NK-92 (cell line): Measurements from ENCODE around the gene DNAH11.
"Not testable (repeated sequence)": the region's sequence is repeated elsewhere in the genome, so short reads cannot be mapped to it uniquely, and the experiment has no call there.

ENCODE experiments used
- DNase-seq: peaks from one replicate; lab custom pipeline; 2025; ENCODE audit not compliant: unreplicated experiment; lab: John Stamatoyannopoulos, UW

Gene DNAH11

DNA sequence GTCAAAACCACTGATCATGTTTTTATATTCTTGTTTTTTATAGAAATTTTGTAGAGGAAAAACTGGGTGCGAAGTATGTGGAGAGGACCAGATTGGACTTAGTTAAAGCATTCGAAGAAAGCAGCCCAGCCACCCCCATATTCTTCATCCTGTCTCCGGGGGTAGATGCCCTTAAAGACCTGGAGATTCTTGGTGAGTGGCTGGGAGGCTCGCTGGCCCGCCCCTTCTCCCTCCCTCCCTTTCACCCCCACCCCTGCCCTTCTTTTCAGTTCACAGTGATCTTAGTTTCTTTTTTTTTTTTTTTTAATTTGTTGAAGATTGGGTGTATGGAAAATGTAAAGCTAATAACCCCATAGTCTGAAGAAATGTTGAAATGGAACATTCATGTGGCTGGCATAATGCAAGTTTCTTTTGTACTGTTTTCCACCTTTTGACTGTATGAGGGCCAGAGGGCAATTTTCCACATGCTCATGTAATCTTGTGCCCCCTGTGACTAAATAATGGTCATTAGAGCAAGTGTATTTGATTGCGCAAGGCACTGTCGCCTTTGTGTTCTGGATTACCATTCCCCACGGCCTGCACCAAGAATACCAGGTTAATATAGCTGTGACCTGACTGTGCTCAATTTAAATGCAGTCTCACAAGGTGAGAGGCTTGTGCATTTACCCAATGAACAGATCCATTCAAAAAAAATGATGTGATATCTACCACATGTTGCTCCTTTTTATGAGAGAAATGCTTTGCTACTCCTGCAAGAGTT lies 325.2 kb downstream of the DNAH11 start:
- DNase-seq = no peak

DNA sequence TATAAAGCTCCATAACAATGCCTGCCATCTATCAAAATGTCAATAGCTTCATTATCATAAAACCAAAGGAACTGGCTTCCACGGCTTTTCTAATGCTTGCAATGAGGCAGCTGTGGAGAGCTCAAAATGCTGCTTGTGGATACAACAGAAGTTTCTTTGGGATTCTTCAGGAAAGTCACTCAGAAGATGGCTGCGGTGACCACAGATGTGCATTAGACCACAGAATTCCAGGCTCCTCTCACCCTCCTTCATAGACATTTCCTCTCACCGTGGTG lies 325.7 kb downstream of the DNAH11 start:
- no peak for DNase-seq

DNA sequence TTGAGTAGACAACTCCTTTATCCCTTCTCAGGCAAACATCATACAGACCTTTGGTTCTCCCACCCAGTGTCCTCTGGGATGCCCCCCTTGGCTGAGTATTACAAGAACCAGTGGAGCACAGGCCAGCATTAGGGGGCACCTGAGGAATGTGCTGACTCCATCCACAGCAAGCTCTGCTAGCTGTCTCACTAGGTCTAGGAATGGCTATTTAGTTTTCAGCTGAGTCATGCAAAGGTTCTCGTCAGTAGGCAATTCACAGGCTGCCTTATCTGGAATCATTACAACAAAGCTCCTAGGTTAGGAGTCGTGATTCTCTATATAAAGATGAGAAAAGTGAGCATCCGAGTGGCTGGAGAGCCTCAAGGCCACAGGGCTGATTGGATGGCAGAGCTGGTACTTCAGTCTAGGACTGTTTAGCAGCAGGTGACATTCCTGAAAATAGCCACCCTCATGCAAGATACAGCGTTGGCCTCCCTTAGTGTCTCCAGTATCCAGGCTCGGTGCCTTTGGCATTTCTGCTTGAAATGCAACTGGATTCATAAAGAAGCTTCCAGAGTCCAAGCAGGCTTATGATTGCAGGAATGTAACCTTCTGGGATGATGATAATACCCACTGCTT lies 327.1 kb downstream of the DNAH11 start:
- DNase-seq = no peak

GRCh38 chr7:21883069-21883468 lies 340.2 kb downstream of the DNAH11 start:
- no peak for DNase-seq

- DNase-seq = not testable (repeated sequence)
Observed at GRCh38 chr7:21883501-21883900, 340.7 kb downstream of the DNAH11 start.

GRCh38 chr7:21884496-21884895 lies 341.7 kb downstream of the DNAH11 start:
- DNase-seq = no peak

DNA sequence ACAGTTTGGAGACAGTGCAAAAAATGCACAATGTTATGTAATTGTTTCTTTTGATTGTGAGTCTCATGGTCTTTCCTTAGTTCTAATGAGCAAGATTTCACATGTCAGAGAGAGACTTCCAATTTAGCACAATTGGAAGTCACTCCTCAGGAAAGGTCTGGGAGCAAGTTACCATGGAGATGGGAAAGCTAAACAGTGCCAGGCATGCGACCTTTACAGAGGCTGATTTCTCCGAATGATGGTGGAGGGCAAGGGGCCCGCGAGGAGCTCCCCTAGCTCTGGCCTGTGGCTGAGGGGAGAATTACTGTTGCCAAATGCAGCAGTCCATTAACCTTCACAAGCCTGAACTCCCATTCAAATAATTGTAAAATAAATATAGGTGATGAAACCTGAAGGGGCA lies 343.6 kb downstream of the DNAH11 start:
- DNase-seq = no peak

DNA sequence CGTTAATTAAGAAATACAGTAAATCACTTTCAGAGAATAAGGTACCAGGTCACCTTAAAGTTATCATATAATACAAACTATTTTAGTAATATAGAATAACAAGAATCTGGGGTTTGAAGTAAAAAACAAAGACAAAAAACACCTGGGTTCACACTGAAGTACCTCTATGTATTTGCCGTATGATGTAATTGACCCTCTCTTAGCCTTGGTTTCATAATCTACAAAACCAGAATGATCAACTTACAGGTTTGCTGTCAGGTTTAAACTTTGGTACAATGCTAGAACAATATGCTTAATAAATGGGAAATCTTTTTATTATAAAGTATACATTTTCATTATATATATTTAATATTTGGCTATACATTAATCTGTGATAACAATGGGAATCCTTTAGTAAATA lies 344.5 kb downstream of the DNAH11 start:
- no peak for DNase-seq

DNA sequence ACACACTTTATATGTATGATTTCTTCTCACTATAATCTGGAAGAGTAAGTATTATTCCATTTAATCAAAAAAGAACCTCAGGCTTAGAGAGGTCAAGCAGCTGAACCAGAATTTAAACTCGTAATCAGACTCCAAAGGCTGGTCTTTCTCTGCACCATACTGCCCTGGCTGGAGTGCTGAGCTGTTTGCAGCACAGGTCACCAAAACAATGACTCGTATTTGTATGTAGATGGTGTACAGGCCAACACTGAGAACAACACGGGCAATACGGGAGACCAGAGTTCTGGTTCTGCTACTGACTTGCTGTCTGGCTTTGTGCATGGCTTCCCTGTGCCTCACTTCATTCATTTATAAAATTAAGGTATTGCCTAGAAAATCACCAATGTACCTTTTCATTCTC lies 344.9 kb downstream of the DNAH11 start:
- DNase-seq = no peak

- DNase-seq = no peak
Observed at GRCh38 chr7:21891291-21891690, 348.5 kb downstream of the DNAH11 start.

DNA sequence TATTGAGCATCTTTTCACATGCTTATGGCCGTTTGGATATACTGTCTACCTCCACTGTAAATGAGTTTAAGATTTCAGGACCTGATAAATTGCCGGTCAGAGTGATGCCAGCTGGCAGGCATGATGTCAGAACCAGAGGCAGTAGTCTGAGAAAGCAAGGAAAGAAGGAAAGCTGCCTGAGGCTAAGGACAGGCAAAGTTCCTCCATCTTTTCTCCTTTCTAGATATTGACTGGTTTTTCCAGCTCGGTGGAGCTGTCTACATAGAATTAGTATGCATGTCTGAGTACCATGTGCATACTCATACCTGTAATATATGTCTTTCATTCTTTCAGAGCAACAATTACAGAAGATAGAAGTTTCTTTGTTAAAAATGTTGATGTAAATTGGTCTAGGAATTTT lies 350.6 kb downstream of the DNAH11 start:
- DNase-seq = no peak

DNA sequence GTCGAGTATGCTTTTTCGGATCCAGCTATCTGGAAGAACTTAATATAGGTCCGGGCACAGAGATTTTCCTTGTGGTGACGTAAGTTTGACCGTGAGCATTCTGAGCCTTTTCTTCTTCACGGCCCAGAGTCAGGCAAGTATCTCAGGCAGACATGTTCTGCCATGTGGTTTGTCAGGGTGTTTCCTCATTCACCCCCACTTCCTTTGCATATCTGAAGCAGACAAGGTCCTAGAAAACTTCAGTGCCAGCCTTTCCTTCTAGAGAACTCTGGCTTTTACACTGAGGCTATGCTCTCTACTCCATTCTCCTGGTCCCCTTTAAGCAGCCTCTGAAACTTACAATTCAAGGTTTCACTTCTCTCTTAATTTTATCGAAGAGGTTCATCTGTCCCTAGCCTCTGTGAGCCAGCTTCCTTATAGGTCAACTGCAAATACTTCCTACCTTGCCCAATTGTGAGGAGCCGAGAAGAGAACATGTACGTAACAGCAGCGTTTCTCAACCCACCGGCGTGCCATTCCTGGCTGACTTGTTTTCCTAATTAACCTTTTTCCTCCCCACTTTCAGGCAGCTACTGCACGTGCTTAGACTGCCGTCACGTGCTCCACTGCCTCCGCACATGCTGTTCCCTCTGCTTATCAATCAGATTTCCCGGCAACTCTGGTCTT lies 355.6 kb downstream of the DNAH11 start:
- DNase-seq = no peak

- no peak for DNase-seq
Observed at GRCh38 chr7:21902240-21902639, 359.4 kb downstream of the DNAH11 start.

DNA sequence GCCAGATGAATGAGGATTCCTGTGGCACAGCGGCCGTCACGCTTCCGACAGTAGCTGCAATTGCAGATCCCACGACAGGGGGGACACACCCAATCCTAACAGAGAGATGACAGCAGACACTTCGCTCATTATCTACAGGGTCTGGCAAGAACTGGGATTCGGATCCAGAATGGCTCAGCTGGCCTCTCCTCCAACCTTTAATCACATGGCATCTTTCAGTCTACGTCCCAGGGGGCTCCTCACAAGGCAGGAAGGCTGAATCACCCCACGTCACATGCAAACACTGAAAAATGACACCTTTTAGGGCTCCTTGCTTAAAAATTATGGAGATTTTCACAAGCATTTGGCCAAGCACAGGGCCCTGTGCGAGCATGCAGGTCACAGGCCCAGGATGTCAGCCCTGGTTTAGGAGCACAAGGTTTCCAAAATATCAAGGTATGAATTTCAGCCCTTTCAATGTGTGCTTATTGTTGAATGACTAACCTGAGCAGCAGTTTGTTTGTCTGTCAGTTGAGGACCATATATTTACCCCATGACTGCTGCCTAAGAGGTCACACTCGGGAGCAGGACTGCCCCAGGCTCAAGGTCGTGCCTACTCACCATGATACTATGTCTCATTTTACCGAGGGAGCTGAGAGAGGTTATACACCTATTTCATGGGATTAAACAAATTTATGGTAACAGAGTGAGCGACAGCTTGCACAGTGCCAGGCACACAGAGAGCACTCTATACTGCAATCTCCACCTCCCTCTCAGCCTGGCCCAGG lies 360.4 kb downstream of the DNAH11 start:
- no peak for DNase-seq

DNA sequence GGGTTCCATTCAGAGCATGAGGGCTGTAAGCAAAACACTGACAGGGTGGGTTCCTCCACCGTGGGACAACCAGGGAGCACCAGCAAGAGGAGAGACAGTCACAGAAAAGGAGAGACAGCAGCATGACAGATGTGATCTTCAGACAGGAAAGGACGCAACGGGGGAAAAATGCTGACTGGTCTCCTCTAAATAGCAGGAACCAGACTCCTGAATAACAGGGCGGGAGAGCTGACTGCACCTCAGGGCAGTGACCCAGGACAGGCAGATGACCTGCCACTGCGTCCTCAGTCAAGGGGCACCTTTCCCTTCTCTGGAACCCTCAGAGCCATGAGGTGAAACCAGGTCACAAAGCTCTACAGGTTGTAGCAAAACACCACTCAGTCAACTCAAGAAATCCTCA lies 365.9 kb downstream of the DNAH11 start:
- DNase-seq = no peak

DNA sequence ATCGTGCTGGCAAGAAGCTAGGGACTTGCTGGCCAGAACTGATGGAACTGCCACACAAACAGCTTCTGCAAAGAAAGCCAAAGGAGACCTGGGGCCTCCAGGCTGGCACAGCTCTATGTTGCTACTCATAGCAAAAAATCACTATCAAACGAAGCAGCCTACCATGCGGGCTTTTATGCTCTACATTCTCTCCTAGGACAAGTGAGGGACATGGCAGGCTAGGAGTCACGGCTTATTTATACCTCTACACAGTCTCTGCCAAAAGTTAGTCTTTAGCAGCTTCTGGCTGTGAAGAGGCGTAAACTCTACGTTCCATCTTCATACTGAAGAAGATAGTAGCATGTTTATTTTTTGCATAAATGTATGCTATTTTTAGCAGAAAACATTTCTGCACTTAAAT lies 367.4 kb downstream of the DNAH11 start:
- no peak for DNase-seq

DNA sequence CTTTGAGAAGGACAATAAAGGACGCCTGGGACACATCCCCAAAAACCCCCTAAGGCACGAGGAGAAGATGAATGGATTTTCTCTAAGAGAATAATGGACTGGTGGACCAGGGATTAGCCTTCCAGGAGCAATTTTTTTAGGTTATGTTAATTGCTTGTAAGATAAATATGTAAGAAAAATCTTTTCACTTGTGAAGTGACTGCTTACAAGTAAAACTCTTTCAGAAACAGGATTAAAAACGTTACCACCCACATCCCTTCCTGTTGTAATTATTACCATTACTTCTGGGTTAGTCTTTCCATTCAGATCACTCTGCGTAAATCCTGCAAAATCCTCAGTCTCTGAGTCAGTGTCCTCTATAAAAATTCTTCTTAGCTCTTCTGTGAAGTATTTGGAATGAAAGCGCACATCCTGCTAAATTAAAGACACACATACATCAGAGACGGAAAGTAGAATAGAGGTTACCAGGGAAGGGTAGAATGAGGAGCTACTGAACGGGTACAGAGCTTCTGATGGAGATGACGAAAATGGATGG lies 368.6 kb downstream of the DNAH11 start:
- no peak for DNase-seq

GRCh38 chr7:21912305-21912704 lies 369.5 kb downstream of the DNAH11 start:
- DNase-seq = no peak

DNA sequence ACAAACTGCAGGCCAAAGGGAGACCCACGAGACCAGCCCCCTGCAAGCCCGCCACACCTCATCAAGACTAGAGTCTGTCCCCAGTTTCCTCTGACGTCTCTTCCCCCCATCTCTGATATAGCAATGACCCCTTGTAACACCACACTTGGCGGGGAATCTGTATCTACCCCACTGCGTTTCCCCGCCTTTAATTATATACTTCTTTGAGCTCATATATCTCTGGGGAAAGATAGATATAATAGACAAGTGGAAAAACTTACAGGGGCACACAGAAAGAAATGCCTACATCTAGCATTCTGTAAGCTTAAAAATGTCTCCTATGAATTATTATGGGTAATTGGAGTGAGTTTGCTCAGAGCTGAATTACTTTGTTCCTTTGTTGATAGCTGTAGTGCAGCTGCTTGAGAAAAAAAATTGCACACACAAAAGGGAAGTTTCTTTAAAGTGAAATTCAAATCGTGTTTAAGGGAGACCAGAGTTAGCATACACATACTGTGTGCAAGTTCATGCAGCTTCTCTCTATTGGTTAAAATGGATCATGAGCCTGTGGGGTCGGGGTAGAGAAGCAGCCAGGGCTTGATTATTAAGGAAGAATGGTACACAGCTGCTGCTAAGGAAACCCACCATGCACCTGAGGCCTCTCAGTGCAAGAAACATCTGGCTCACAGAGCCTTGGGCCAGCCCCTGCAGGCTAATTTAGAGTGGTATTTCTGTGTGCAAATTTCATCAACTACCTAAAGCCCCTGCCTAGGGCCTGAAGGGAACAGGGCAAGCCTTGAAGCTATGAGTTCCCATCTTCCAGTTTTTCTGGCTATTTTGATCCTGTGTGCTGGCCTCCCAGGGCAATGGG lies 370.3 kb downstream of the DNAH11 start:
- no peak for DNase-seq

GRCh38 chr7:21914671-21915070 lies 371.8 kb downstream of the DNAH11 start:
- DNase-seq = no peak

DNA sequence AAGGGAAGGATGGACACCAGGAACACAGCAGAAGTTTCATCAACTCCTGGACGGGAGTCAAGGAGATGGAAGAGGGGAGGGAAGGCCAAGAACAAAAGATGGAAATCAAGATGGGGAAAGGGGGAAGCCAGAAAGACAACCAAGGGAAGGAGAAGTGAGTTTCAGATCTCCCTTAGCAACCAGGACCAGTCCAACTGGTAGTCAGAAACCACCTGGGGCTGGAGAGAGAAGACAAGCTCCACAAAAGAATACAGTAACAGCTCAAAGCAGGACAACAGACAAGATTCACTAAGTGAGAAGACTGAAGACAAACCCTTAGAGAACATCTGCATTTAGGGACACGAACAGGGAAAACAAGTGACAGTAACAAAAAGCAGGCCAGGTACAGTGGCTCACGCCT lies 372.3 kb downstream of the DNAH11 start:
- DNase-seq = no peak
